ENCODE measurements around the gene CCDC142.

- TF ChIP-seq CTCF (IDR thresholded peaks at IDR 0.05) (no peak), POLR2A (IDR thresholded peaks at IDR 0.05) (no peak)
These were observed 32.6 kb upstream of the CCDC142 start for GRCh38 chr2:74515271-74515980.
